K562 (cell line): Measurements from ENCODE around the gene GMPR. TPM values are rescaled to one million over a fixed set of nuclear protein-coding genes. Genes with fewer than 3 reads are reported as not detected.

ENCODE experiments used
- CBFA2T2 ChIP-seq: fragments of 450-650 bp; conservative IDR thresholded peaks from 2 replicates; pipeline ENCODE4 v1.6.1; 2017; ENCODE audit warnings: mild to moderate bottlenecking
- CBFB ChIP-seq: sonication (generic); formaldehyde crosslinking; IDR thresholded peaks from 2 replicates; pipeline ENCODE4 v1.4.0; 2020; ENCODE audit warnings: mild to moderate bottlenecking, missing genetic modification reagents
- CREB3 ChIP-seq: fragments of 450-650 bp; conservative IDR thresholded peaks from 2 replicates; pipeline ENCODE4 v1.6.1; 2016; ENCODE audit warnings: missing genetic modification characterization, low read depth, mild to moderate bottlenecking, missing compliant biosample characterization, moderate library complexity
- CTBP1 ChIP-seq: fragments of 450-650 bp; IDR thresholded peaks from 2 replicates; pipeline ENCODE4 v1.6.1; 2016; ENCODE audit warnings: borderline replicate concordance
- FOXA3 ChIP-seq, 2 experiments: fragments of 450-650 bp in 1 of 2; sonication (generic) in 1 of 2; formaldehyde crosslinking; IDR thresholded peaks in 1 of 2; conservative IDR thresholded peaks in 1 of 2; 2 replicates each; pipeline versions ENCODE4 v1.4.0 to v1.8.0; 2020 to 2022; ENCODE audit warnings: mild to moderate bottlenecking in 2 of 2, missing genetic modification reagents in 1 of 2
- GABPB1 ChIP-seq: sonication (generic); formaldehyde crosslinking; IDR thresholded peaks from 2 replicates; pipeline ENCODE4 v1.8.0; 2022; ENCODE audit warnings: mild to moderate bottlenecking, missing genetic modification reagents
- JUND ChIP-seq, 2 experiments: IDR thresholded peaks; 2 replicates in 1 of 2; 3 replicates in 1 of 2; pipeline ENCODE4 v1.6.1; 2011; ENCODE audit warnings: borderline replicate concordance in 2 of 2, low read depth in 2 of 2, low read length in 2 of 2, improper control_type of control experiment in 1 of 2, missing biosample characterization in 1 of 2, missing genetic modification characterization in 1 of 2, missing genetic modification reagents in 1 of 2
- MTA1 ChIP-seq: fragments of 450-650 bp; IDR thresholded peaks from 2 replicates; pipeline ENCODE4 v1.6.1; 2017; ENCODE audit warnings: borderline replicate concordance
- NRF1 ChIP-seq, 2 experiments: fragments of 450-650 bp; IDR thresholded peaks in 1 of 2; conservative IDR thresholded peaks in 1 of 2; 2 replicates each; pipeline ENCODE4 v1.6.1; 2014; ENCODE audit warnings: mild to moderate bottlenecking in 2 of 2
- PCBP1 ChIP-seq: fragments of 200-400 bp; formaldehyde crosslinking; IDR thresholded peaks from 2 replicates; pipeline ENCODE4 v1.6.1; 2018; ENCODE audit warnings: mild to moderate bottlenecking, low read depth, low read length; ENCODE audit not compliant: poor library complexity, severe bottlenecking
- RAD21 ChIP-seq, 2 experiments: fragments of 250-450 bp in 1 of 2; fragments of 450-650 bp in 1 of 2; sonication (Bioruptor Pico) in 1 of 2; formaldehyde crosslinking in 1 of 2; IDR thresholded peaks in 1 of 2; conservative IDR thresholded peaks in 1 of 2; 2 replicates each; pipeline versions ENCODE4 v1.4.0 to v1.8.0; 2020 to 2022; ENCODE audit warnings: mild to moderate bottlenecking in 2 of 2, moderate library complexity in 1 of 2
- REST ChIP-seq, 2 experiments: fragments of 450-650 bp; formaldehyde crosslinking in 1 of 2; IDR thresholded peaks; 2 replicates each; pipeline versions ENCODE4 v1.4.0 to v1.6.1; 2014 to 2020; ENCODE audit warnings: mild to moderate bottlenecking in 2 of 2, borderline replicate concordance in 1 of 2, low read depth in 1 of 2
- SMARCB1 ChIP-seq: IDR thresholded peaks from 2 replicates; pipeline ENCODE4 v1.6.1; 2011; ENCODE audit warnings: improper control_type of control experiment, low read depth; ENCODE audit not compliant: insufficient read length
- SMC3 ChIP-seq: conservative IDR thresholded peaks from 2 replicates; pipeline ENCODE4 v1.6.1; 2011; ENCODE audit warnings: low read depth, low read length, improper control_type of control experiment; ENCODE audit not compliant: insufficient read depth
- ZNF23 ChIP-seq: fragments of 250-450 bp; sonication (Bioruptor Pico); IDR thresholded peaks from 2 replicates; pipeline ENCODE4 v1.4.0; 2020; ENCODE audit warnings: mild to moderate bottlenecking
- ZNF384 ChIP-seq: IDR thresholded peaks from 2 replicates; pipeline ENCODE4 v1.6.1; 2012; ENCODE audit warnings: low read depth, low read length, improper control_type of control experiment
- polyA plus RNA-seq, 8 experiments: library from polyadenylated mRNA; depleted of rRNA in 4 of 8; stranded (reverse) in 5 of 8; unstranded in 3 of 8; fragments of >200 nt; fragmentation: Nextera tagmentation in 2 of 8; fragmentation: Illumina TruSeq in 1 of 8; extraction: Ambion mirVana in 2 of 8; extraction: Trizol in 1 of 8; gene quantifications; 2 replicates each; pipeline versions ENCODE4 v1.2.1 to v1.2.3, GENCODE V29; 2011 to 2014; ENCODE audit warnings: inconsistent platforms in 1 of 8, missing spikeins in 1 of 8
- total RNA-seq, 7 experiments: library from RNA; depleted of rRNA in 6 of 7; stranded (reverse); fragments of >200 nt in 6 of 7; fragmentation: Illumina TruSeq in 2 of 7; extraction: Trizol in 2 of 7; gene quantifications; 2 replicates each; pipeline versions ENCODE4 v1.2.1 to v1.2.3, GENCODE V29; 2011 to 2021; ENCODE audit warnings: low replicate concordance in 1 of 7

The GMPR gene
- total and polyA plus RNA-seq, 9 of the 15 experiments (the other 6 are each of a cell fraction or from before 2014, with no cell fraction given) = 34.6 to 83.7 (median 49.8) TPM

DNA sequence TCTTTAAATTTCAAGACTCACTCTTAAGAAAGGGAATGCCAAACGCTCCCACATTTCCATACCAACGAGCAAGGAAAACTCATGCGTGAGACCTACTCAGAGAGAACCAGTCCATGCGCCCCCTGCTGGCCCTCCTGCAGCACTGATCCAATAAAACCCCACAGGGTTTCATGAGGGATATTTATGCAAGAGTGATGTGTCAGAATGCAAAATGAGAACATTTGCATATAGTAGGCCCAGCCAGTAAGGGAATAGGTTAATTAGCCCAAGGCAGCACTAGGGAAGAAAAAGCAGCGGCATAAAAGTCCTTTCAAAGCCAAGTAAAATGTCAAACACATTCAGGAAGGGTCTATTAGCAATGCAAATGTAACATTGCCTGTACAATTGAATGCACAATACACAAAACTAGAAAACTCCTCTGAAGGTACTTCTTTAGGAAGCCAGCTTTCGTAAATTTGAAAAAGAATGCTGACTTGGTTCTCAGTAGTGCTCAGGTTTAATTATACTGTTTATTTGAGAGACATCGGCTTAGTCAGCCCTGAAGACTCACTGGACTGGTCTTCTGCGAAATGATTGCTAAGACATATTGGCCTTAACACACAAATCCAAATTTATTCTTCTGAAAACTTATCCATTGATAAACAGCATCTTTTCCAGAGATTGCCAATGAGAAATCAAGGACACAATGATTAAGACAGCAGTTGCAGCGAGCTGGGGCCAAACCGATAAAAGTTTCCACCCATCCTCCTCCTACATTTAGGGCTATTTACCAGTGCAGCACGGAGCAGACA is 93.2 kb downstream of the GMPR start (continued):
- TF ChIP-seq REST (IDR thresholded peaks at IDR 0.05; ENCODE audit: borderline replicate concordance) (peak; percentile 72), REST (CRISPR knock-in tag; IDR thresholded peaks at IDR 0.05; ENCODE audit: low read depth) (no peak), FOXA3 (CRISPR knock-in tag; conservative IDR thresholded peaks at IDR 0.05 in 1 of 2, IDR thresholded peaks at IDR 0.05 in 1 of 2) (no peak), RAD21 (CRISPR knock-in tag; conservative IDR thresholded peaks at IDR 0.05 in 1 of 2, IDR thresholded peaks at IDR 0.05 in 1 of 2) (peak; percentile 52 to 82), ZNF23 (no peak), GABPB1 (peak; percentile 42; the same call in 1 of the 2 replicates), ZNF384 (peak; percentile 63; the same call in 1 of the 2 replicates), NRF1 (conservative IDR thresholded peaks at IDR 0.05 in 1 of 2, IDR thresholded peaks at IDR 0.05 in 1 of 2) (no peak), MTA1 (no peak), CBFB (CRISPR knock-in tag) (no peak), SMARCB1 (no peak), CREB3 (tag) (no peak), SMC3 (peak; percentile 65), PCBP1 (no peak), CBFA2T2 (no peak; the same call in 1 of the 2 replicates), CTBP1 (no peak), JUND (IDR thresholded peaks at IDR 0.05; ENCODE audit: borderline replicate concordance, low read depth, low read length) (peak; percentile 57), JUND (tag; IDR thresholded peaks at IDR 0.05; ENCODE audit: borderline replicate concordance, low read depth, low read length) (no peak)
